Prostate gland (tissue), 2 donors: Measurements from ENCODE around the gene OR2AP1.

ENCODE experiments used
- POLR2A ChIP-seq: fragments of 450-650 bp; IDR thresholded peaks from one replicate; pipeline ENCODE4 v1.6.1; 2016; ENCODE audit warnings: antibody characterized with exemption, mild to moderate bottlenecking
- POLR2AphosphoS5 ChIP-seq: sonication (generic); formaldehyde crosslinking; IDR thresholded peaks from one replicate; pipeline ENCODE4 v1.6.1; 2017; ENCODE audit warnings: antibody characterized with exemption
- TF ChIP-seq, protein P1 (sequence below), 4 experiments: fragments of 200-600 bp in 2 of 4; fragments of 450-650 bp in 2 of 4; sonication (generic) in 2 of 4; IDR thresholded peaks; 1 replicate in 3 of 4; 2 replicates in 1 of 4; pipeline ENCODE4 v1.5.1; 2016 to 2019; ENCODE audit warnings: antibody characterized with exemption in 4 of 4, mild to moderate bottlenecking in 2 of 4, moderate library complexity in 2 of 4

GRCh38 chr12:55612646-55613045, 40.4 kb downstream of the OR2AP1 start:
- TF ChIP-seq, protein P1, sequence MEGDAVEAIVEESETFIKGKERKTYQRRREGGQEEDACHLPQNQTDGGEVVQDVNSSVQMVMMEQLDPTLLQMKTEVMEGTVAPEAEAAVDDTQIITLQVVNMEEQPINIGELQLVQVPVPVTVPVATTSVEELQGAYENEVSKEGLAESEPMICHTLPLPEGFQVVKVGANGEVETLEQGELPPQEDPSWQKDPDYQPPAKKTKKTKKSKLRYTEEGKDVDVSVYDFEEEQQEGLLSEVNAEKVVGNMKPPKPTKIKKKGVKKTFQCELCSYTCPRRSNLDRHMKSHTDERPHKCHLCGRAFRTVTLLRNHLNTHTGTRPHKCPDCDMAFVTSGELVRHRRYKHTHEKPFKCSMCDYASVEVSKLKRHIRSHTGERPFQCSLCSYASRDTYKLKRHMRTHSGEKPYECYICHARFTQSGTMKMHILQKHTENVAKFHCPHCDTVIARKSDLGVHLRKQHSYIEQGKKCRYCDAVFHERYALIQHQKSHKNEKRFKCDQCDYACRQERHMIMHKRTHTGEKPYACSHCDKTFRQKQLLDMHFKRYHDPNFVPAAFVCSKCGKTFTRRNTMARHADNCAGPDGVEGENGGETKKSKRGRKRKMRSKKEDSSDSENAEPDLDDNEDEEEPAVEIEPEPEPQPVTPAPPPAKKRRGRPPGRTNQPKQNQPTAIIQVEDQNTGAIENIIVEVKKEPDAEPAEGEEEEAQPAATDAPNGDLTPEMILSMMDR (IDR thresholded peaks at IDR 0.05), result no peak
- TF ChIP-seq POLR2A, result no peak
- no peak for TF ChIP-seq POLR2AphosphoS5
